Left cardiac atrium (tissue), 4 donors: ENCODE measurements around the gene DBR1. TPM values are rescaled to one million over a fixed set of nuclear protein-coding genes. Genes with fewer than 3 reads are reported as not detected.

ENCODE experiments used
- ATAC-seq, 2 donors: fragments of 200-7000 bp; cut with Tn5 transposase; one replicate each; pipeline ENCODE4 v1.9.1; 2020; ENCODE audit warnings: mild to moderate bottlenecking in 2 of 2, moderate library complexity in 2 of 2
- DNase-seq: peaks from one replicate; pipeline ENCODE4 v3.0.0-alpha.2; 2020
- intact Hi-C, 2 donors: fragments of 100-400 bp; cut with DNase I; formaldehyde crosslinking; loops; one replicate each; pipeline versions ENCODE4 v1.14.1 to v1.15.1; 2022 to 2023
- long read RNA-seq: library from polyadenylated mRNA; unstranded; transcript quantifications from one replicate; pipeline ENCODE4 v2.0.0, GENCODE V29; 2021
- total RNA-seq, 2 donors: library from RNA; stranded (reverse); fragmentation: NEBNext Ultra II Directional; extraction: Animal tissue kit (Norgen Biotek cat#: 25700); gene quantifications; one replicate each; pipeline ENCODE4 v1.2.1, GENCODE V29; 2021
- donor health status: DM: no; HTN: yes; CAD: no.
- donor health status: DM: no; HTN: yes; CAD: no; lungs with severe emphysema.
- donor health status: DM: yes; HTN: yes; CAD: no.
- donor health status: Dilated cardiomyopathy.

Gene DBR1, protein sequence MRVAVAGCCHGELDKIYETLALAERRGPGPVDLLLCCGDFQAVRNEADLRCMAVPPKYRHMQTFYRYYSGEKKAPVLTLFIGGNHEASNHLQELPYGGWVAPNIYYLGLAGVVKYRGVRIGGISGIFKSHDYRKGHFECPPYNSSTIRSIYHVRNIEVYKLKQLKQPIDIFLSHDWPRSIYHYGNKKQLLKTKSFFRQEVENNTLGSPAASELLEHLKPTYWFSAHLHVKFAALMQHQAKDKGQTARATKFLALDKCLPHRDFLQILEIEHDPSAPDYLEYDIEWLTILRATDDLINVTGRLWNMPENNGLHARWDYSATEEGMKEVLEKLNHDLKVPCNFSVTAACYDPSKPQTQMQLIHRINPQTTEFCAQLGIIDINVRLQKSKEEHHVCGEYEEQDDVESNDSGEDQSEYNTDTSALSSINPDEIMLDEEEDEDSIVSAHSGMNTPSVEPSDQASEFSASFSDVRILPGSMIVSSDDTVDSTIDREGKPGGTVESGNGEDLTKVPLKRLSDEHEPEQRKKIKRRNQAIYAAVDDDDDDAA
- 1 to 10 TPM; 9.2 to 9.7 TPM for total RNA-seq
- long read RNA-seq, transcript DBR1-201 (8 exons, 2,666 nt): major isoform, 5 of 6 reads
- long read RNA-seq, partial matches to known transcripts: 1 of 6 reads
- long read RNA-seq, other reads (novel, unspliced or antisense): 0 of 6 reads

- intact Hi-C loops: no loop called here
- peak; percentile 97 for ATAC-seq
- peak; percentile 81 for DNase-seq
Observed at GRCh38 chr3:138174421-138175131, at the start of gene DBR1. Gene DBR1, minus strand, starts transcription at chr3:138174921. Its CDS starts 126 bp downstream, at chr3:138174795.

GRCh38 chr3:138222942-138223287 is 48.2 kb upstream of the DBR1 start:
- DNase-seq: no peak
- no peak for ATAC-seq
- intact Hi-C loops: no loop called here

DNA sequence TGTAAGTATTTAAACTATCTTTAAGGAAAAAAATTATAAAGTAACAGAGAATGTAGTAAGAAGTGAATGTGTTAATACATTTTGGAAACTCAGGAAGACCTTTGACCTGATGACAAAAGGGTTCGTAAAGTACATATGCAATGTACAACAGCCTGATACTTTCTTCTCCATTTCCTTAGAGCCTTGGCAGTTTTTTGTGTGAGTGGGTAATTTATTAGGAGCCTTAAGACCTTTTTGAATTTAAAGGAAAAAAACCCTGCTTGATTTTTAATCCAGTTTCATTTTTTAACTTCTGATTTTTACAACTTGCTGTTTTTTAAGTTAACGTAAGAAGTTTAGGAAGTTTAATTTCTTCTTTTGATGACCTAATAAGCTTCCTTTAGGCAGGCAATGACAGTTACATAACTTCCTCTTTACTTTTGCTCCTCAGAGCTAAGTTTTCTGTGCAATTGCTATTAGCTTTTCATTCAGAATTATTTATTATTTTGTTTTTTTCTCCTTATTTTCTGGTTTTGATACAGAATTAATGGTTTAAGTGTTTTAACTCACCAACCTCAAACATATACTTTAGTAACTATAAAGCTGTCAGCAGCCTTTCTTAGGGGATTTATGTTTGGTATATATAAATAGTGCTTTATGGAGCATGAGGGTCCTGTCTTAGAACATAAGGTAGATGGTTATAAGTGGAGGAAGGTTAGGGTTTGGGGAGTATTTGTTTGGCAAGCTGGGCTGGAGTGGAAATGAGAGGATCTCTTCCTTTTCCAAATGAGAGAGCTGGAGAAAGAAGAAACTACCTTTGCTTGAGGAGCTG is 47.6 kb upstream of the DBR1 start:
- DNase-seq (no peak), ATAC-seq (no peak)
- intact Hi-C loops: no loop called here

- intact Hi-C loops: no loop called here
- DNase-seq (no peak), ATAC-seq (no peak)
Observed at GRCh38 chr3:138220788-138221187, 46.1 kb upstream of the DBR1 start.

DNA sequence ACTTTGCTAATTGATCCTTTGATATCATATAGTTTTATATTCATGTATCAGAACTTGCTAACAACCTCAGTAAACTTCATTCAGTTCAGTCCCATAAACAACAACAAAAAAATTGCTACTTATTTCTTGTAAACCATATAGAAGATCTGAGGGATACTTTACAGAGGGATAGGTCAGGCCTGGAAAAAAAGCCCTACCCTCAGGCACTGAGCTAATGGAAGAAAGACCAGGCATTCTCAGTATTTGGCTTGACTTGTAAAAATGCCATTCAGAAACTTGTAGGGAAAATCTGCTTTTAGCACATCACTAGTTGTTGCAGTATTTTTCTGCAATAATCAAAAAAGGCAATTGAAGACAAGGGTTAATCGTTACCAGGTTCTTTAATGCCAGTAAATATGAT is 45.5 kb upstream of the DBR1 start:
- DNase-seq: no peak
- intact Hi-C loops: no loop called here
- no peak for ATAC-seq

- intact Hi-C loops: no loop called here
- DNase-seq (no peak), ATAC-seq (no peak)
Observed at GRCh38 chr3:138219255-138219654, 44.5 kb upstream of the DBR1 start.

DNA sequence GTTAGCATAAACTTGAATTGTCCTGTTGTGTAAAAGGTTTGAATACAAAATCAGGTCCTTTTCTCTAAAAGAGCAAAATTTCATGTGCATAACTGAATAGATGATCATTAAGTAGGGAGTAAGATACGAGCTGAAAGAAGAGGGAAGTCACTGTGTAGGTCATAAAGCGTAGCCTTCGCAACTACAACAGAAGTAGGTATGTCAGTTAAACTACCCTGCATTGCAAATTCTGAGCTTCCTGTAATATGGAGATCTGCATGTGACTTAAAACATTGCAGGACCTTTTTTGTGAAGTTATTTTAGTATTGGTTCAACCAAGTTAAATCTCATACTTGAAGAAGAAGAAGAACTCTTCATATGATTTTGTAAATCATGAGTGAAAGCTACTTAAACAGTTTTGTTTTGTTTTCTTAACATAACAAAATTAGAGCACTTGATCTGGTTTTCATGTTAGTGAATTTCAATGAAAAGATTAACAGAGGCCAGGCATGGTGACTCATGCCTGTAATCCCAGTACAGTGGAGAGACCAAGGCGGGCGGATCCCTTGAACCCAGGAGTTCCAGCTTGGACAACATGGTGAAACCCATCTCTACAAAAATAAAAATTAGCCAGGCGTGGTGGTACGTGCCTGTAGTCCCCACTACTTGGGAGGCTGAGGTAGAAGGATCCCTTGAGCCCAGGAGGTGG is 38.8 kb upstream of the DBR1 start:
- intact Hi-C loops: no loop called here
- ATAC-seq (no peak), DNase-seq (no peak)

GRCh38 chr3:138210528-138210927 is 35.8 kb upstream of the DBR1 start:
- no peak for ATAC-seq
- intact Hi-C loops: no loop called here
- no peak for DNase-seq

DNA sequence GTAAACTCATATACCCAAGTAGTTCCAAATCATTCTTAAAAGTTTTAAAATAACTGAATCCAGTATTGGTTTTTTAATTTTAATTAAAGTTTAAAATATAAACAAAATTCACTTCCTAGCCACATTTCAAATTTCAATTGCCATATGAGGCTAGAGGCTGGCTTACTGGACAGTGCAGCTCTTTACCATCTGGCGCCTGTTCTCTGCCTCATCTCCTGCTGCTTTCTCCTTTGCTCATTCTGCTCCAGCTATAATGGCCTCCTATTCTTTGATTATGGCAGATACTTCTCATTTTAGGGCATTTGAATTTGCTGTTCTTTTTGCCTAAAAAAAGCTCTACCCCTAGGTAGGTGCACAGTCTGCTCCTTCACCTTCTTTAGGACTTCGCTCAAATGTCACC is 31.5 kb upstream of the DBR1 start:
- intact Hi-C loops: no loop called here
- DNase-seq (no peak), ATAC-seq (no peak)

- no peak for DNase-seq
- intact Hi-C loops: no loop called here
- no peak for ATAC-seq
Observed at GRCh38 chr3:138205527-138205926, 30.8 kb upstream of the DBR1 start.

GRCh38 chr3:138203938-138204337 is 29.2 kb upstream of the DBR1 start:
- ATAC-seq (no peak), DNase-seq (no peak)
- intact Hi-C loops: no loop called here

- no peak for ATAC-seq
- intact Hi-C loops: no loop called here
Observed at GRCh38 chr3:138202945-138203701, 28.4 kb upstream of the DBR1 start.

GRCh38 chr3:138200424-138200823 is 25.7 kb upstream of the DBR1 start:
- intact Hi-C loops: no loop called here
- DNase-seq (no peak), ATAC-seq (no peak)

More at GRCh38 chr3:138202945-138203701, 28.4 kb upstream of the DBR1 start:
- DNase-seq: no peak

DNA sequence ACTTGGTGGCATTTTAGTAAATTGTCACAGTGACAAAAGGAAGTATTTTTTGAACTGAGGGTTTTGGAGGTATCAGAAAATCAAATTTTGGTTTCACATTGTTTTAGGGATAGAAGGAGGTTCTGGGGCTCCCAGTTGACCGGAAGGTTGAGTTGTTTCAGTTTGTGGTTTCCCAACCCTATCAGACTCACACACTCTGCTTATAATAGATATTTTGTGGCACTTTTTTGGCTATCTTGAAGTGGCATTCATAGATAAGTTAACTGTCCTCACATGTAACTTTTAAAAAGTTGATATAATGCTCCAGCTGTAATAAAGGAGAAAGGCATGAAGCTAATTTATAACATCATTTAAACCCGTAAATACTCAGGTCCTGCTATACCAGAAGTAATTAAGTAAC is 25.1 kb upstream of the DBR1 start:
- intact Hi-C loops: no loop called here
- ATAC-seq: no peak
- no peak for DNase-seq

- DNase-seq (no peak), ATAC-seq (no peak)
- intact Hi-C loops: no loop called here
Observed at GRCh38 chr3:138197524-138197923, 22.8 kb upstream of the DBR1 start.

DNA sequence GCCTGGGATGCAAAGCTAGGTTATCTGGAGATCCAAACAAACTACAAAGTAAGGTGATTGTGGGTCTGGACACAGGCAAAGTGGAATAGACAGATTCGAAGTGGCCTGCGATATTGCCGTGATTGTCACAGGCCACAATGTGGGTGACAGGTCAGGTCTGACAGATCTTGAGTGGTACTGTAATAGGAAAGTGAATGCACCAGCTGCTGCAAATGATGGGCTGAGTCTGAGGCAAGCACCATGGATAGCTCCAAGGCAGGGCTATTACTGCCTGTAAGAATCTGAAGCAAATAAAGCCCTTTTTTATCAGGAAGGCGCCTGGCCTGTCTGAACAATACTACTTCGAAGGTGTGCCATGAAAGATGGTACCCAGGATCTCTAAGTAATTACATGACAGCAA is 22.3 kb upstream of the DBR1 start:
- peak; percentile 59 to 78 for ATAC-seq
- DNase-seq: peak; percentile 39
- intact Hi-C loops: no loop called here

- DNase-seq: no peak
- ATAC-seq: no peak
- intact Hi-C loops: no loop called here
Observed at GRCh38 chr3:138196023-138196422, 21.3 kb upstream of the DBR1 start.

GRCh38 chr3:138195481-138195880 is 20.8 kb upstream of the DBR1 start:
- ATAC-seq (peak in 1 of 2 donors; percentile 27), DNase-seq (no peak)
- intact Hi-C loops: no loop called here
